ENCODE data around the gene SCYL3. TPM values are rescaled to one million over a fixed set of nuclear protein-coding genes. Genes with fewer than 3 reads are reported as not detected.

Gene SCYL3, protein sequence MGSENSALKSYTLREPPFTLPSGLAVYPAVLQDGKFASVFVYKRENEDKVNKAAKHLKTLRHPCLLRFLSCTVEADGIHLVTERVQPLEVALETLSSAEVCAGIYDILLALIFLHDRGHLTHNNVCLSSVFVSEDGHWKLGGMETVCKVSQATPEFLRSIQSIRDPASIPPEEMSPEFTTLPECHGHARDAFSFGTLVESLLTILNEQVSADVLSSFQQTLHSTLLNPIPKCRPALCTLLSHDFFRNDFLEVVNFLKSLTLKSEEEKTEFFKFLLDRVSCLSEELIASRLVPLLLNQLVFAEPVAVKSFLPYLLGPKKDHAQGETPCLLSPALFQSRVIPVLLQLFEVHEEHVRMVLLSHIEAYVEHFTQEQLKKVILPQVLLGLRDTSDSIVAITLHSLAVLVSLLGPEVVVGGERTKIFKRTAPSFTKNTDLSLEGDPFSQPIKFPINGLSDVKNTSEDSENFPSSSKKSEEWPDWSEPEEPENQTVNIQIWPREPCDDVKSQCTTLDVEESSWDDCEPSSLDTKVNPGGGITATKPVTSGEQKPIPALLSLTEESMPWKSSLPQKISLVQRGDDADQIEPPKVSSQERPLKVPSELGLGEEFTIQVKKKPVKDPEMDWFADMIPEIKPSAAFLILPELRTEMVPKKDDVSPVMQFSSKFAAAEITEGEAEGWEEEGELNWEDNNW
- polyA plus RNA-seq, result 3.8 and 5.2 TPM in 2 replicates

DNA sequence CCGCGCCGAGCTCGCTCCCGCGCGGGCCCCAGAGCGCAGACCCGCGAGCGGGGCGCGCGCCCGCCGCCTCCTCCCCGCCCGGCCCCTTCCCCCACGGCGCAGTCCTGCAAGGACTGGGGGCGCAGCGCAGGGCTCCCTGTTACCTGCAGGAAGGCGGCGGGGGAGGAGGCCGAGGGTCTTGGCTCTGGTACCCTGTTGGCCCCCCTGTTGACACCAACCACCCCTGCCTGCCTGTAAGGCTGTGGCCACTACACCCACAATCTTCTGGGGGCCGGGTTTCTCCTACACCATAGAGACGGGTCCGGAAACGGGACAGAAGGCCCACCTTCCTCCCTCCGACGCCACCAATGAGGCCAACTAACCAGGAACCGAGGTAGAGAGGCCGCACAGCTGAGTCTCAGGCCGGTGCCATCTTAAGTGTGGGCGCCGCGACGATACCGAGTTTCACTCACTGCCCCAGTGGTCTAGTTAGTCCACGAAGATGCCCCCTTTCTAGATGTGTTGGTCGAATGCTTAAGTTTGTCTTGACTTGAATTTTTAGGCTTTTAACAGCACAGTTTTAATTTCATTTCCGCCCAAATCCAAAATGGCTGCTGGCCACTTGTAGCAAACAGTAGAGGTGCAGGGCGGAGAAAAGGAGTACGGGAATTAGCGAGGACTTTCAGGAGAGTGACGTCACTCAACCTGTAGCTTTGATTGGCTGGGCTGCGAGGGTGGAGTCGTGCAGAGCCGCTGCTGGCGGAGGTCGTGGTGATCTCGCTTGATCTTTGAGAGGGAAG lies at the start of gene SCYL3:
Gene SCYL3 (minus strand): TSS at position 252 of the 779 bp plus-strand sequence. CDS start 5,056 bp downstream, outside the sequence.

Other genes starting within 250 kb of the SCYL3 start
- gene SELL, start 182.3 kb downstream of the SCYL3 start, polyA plus RNA-seq, result not detected in 2 replicates
- gene SELE, start 159.8 kb downstream of the SCYL3 start, polyA plus RNA-seq, result not detected in 2 replicates
- gene METTL18, start 99.0 kb downstream of the SCYL3 start, polyA plus RNA-seq, result 9.6 and 24.4 TPM in 2 replicates
- gene KIFAP3, start 180.8 kb upstream of the SCYL3 start, polyA plus RNA-seq, result 314 and 326 TPM in 2 replicates